Suprapubic skin (tissue), 4 donors: ENCODE results near the gene FTH1.

ENCODE experiments used
- EP300 ChIP-seq: sonication (generic); formaldehyde crosslinking; IDR thresholded peaks from one replicate; pipeline ENCODE4 v1.6.1; 2017; ENCODE audit warnings: antibody characterized with exemption
- POLR2A ChIP-seq, 2 donors: fragments of 450-650 bp; IDR thresholded peaks; one replicate each; pipeline ENCODE4 v1.6.1; 2017; ENCODE audit warnings: antibody characterized with exemption in 2 of 2, mild to moderate bottlenecking in 2 of 2, moderate library complexity in 2 of 2
- POLR2AphosphoS5 ChIP-seq, 3 donors: sonication (generic); formaldehyde crosslinking; IDR thresholded peaks; one replicate each; pipeline ENCODE4 v1.6.1; 2017; ENCODE audit warnings: antibody characterized with exemption in 3 of 3
- TF ChIP-seq, protein P1 (sequence below), 2 donors: fragments of 200-600 bp in 1 of 2; fragments of 450-650 bp in 1 of 2; sonication (generic) in 1 of 2; IDR thresholded peaks; one replicate each; pipeline ENCODE4 v1.5.1; 2016 to 2019; ENCODE audit warnings: antibody characterized with exemption in 2 of 2, mild to moderate bottlenecking in 1 of 2, moderate library complexity in 1 of 2

GRCh38 chr11:62004473-62004872 is 37.0 kb upstream of the FTH1 start:
- TF ChIP-seq EP300 (no peak), POLR2A (IDR thresholded peaks at IDR 0.05) (no peak), POLR2AphosphoS5 (IDR thresholded peaks at IDR 0.05) (no peak)
- TF ChIP-seq, protein P1, sequence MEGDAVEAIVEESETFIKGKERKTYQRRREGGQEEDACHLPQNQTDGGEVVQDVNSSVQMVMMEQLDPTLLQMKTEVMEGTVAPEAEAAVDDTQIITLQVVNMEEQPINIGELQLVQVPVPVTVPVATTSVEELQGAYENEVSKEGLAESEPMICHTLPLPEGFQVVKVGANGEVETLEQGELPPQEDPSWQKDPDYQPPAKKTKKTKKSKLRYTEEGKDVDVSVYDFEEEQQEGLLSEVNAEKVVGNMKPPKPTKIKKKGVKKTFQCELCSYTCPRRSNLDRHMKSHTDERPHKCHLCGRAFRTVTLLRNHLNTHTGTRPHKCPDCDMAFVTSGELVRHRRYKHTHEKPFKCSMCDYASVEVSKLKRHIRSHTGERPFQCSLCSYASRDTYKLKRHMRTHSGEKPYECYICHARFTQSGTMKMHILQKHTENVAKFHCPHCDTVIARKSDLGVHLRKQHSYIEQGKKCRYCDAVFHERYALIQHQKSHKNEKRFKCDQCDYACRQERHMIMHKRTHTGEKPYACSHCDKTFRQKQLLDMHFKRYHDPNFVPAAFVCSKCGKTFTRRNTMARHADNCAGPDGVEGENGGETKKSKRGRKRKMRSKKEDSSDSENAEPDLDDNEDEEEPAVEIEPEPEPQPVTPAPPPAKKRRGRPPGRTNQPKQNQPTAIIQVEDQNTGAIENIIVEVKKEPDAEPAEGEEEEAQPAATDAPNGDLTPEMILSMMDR (IDR thresholded peaks at IDR 0.05): no peak
